NCI-H146 treated with DMSO at 0.1 percent for 48 hours (cell line): Measurements from ENCODE around the gene F2RL2.

ENCODE experiments used
- DNase-seq: peaks from one replicate; lab custom pipeline; 2025; ENCODE audit not compliant: unreplicated experiment; lab: John Stamatoyannopoulos, UW

F2RL2 gene

GRCh38 chr5:76622973-76623596 lies at the start of gene F2RL2:
Gene F2RL2 (minus strand): TSS chr5:76623403. CDS start chr5:76623230, 173 bp downstream.
- no peak for DNase-seq

GRCh38 chr5:76672242-76672641 lies 49.0 kb upstream of the F2RL2 start:
- no peak for DNase-seq

- DNase-seq: no peak
Measured at GRCh38 chr5:76670508-76670907, 47.3 kb upstream of the F2RL2 start.

GRCh38 chr5:76669245-76669644 lies 46.0 kb upstream of the F2RL2 start:
- DNase-seq: no peak

GRCh38 chr5:76667495-76667894 lies 44.3 kb upstream of the F2RL2 start:
- DNase-seq: no peak

GRCh38 chr5:76664079-76664478 lies 40.9 kb upstream of the F2RL2 start:
- no peak for DNase-seq

- DNase-seq: no peak
Measured at GRCh38 chr5:76663573-76663972, 40.4 kb upstream of the F2RL2 start.

- no peak for DNase-seq
Measured at GRCh38 chr5:76662521-76662920, 39.3 kb upstream of the F2RL2 start.

- DNase-seq: no peak
Measured at GRCh38 chr5:76660360-76660759, 37.2 kb upstream of the F2RL2 start.

GRCh38 chr5:76657683-76658311 lies 34.6 kb upstream of the F2RL2 start:
- no peak for DNase-seq

GRCh38 chr5:76657091-76657490 lies 33.9 kb upstream of the F2RL2 start:
- no peak for DNase-seq

- no peak for DNase-seq
Measured at GRCh38 chr5:76652809-76653414, 29.7 kb upstream of the F2RL2 start.

- no peak for DNase-seq
Measured at GRCh38 chr5:76649140-76649539, 25.9 kb upstream of the F2RL2 start.

GRCh38 chr5:76643371-76643770 lies 20.2 kb upstream of the F2RL2 start:
- DNase-seq: no peak

- DNase-seq: no peak
Measured at GRCh38 chr5:76642390-76643040, 19.3 kb upstream of the F2RL2 start.

GRCh38 chr5:76641514-76642120 lies 18.4 kb upstream of the F2RL2 start:
- no peak for DNase-seq

- no peak for DNase-seq
Measured at GRCh38 chr5:76638479-76638878, 15.3 kb upstream of the F2RL2 start.

GRCh38 chr5:76637490-76637889 lies 14.3 kb upstream of the F2RL2 start:
- DNase-seq: no peak

- no peak for DNase-seq
Measured at GRCh38 chr5:76634661-76635060, 11.5 kb upstream of the F2RL2 start.

GRCh38 chr5:76626738-76627137 lies 3.5 kb upstream of the F2RL2 start:
- DNase-seq: no peak

GRCh38 chr5:76625087-76625815 lies 2.0 kb upstream of the F2RL2 start:
- no peak for DNase-seq
